ENCODE results near the gene PDZD2. TPM values are rescaled to one million over a fixed set of nuclear protein-coding genes. Genes with fewer than 3 reads are reported as not detected.

The PDZD2 gene
- total RNA-seq, 2 experiments from 2014 or later, result 1.3 to 1.8 TPM

DNA sequence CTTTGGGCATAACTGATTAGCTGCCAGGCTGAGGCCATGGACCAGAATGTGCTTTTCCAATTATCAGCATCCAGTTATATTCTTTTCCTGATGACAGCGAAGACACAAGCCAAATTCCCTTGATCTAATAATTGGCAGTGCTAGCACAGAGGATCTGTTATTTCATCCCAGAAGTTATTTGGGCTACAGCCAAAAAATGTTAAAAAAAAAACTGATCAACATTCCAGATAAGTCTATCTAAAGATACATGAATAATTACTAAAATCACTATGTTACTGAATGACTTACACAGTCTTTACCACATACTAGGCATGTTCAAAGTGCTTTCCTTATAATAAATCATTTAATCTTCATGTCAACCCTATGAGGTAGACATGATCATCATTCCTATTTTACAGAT, 13.5 kb upstream of the PDZD2 start:
- TF ChIP-seq, protein P1, sequence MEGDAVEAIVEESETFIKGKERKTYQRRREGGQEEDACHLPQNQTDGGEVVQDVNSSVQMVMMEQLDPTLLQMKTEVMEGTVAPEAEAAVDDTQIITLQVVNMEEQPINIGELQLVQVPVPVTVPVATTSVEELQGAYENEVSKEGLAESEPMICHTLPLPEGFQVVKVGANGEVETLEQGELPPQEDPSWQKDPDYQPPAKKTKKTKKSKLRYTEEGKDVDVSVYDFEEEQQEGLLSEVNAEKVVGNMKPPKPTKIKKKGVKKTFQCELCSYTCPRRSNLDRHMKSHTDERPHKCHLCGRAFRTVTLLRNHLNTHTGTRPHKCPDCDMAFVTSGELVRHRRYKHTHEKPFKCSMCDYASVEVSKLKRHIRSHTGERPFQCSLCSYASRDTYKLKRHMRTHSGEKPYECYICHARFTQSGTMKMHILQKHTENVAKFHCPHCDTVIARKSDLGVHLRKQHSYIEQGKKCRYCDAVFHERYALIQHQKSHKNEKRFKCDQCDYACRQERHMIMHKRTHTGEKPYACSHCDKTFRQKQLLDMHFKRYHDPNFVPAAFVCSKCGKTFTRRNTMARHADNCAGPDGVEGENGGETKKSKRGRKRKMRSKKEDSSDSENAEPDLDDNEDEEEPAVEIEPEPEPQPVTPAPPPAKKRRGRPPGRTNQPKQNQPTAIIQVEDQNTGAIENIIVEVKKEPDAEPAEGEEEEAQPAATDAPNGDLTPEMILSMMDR (IDR thresholded peaks at IDR 0.05), result no peak
- no peak overlapping the region for H3K27ac ChIP-seq (ENCODE audit: low read depth in 1 of 2, low read length in 2 of 2)
- H3K36me3 Mint-ChIP-seq (ENCODE audit: low read depth), result no peaks in the 10 kb centered on the region
- H3K9me3 Mint-ChIP-seq, result no peaks in the 10 kb centered on the region
- DNase-seq, result no peak
- no peak overlapping the region for H3K27ac Mint-ChIP-seq
- H3K36me3 ChIP-seq (ENCODE audit: insufficient read depth, low read length), result no peaks in the 10 kb centered on the region
- no peak overlapping the region for H3K4me3 ChIP-seq (ENCODE audit: low read length)
- no peaks in the 10 kb centered on the region for H3K4me1 Mint-ChIP-seq (ENCODE audit: low read depth)
- POLR2A ChIA-PET, result no interaction called here
- H3K4me1 ChIP-seq (ENCODE audit: insufficient read depth, low read length), result no peaks in the 10 kb centered on the region
- intact Hi-C loops (cut with DNase I, micrococcal nuclease), result no loop called here
- CTCF ChIA-PET, result no interaction called here
- H3K27me3 Mint-ChIP-seq, result peaks cover 14% of the 10 kb centered on the region
- ATAC-seq (ENCODE audit: poor library complexity), result no peak
- H3K9me3 ChIP-seq (ENCODE audit: control insufficient read depth in 1 of 2, insufficient read depth in 1 of 2, low read length in 2 of 2), result no peaks in the 10 kb centered on the region
- H3K27me3 ChIP-seq (ENCODE audit: control insufficient read depth in 1 of 2, insufficient read depth in 2 of 2, low read length in 2 of 2), result peaks cover 0 to 3% of the 10 kb centered on the region in 2 experiments
- H3K4me3 Mint-ChIP-seq, result no peak overlapping the region

DNA sequence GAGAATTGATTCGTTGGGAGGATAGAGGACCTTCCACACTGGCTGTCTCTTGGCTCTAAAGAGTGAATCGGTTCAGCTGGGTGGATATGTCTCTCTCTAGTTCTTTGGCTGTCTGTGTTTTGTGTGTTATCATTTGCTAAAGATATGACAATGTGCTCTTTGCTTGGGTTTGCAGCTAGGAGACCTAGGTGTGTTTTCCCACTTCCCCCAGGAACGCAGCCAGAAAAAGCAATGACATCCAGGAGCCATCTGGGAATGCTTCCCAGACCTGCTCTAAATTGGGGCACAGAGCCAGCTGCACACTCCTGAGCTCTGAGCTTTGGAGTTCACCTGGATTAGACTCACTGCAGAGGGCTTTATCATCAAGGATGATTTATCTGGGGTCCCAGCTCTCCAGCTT, 12.8 kb upstream of the PDZD2 start:
- H3K4me1 ChIP-seq (ENCODE audit: insufficient read depth, low read length), result no peaks in the 10 kb centered on the region
- no peak for DNase-seq
- H3K9me3 ChIP-seq (ENCODE audit: control insufficient read depth in 1 of 2, insufficient read depth in 1 of 2, low read length in 2 of 2), result no peaks in the 10 kb centered on the region
- no peak overlapping the region for H3K4me3 ChIP-seq (ENCODE audit: low read length)
- ChIA-PET CTCF (no interaction called here), POLR2A (no interaction called here)
- no peak for ATAC-seq (ENCODE audit: poor library complexity)
- peaks cover 0 to 4% of the 10 kb centered on the region in 2 experiments for H3K27me3 ChIP-seq (ENCODE audit: control insufficient read depth in 1 of 2, insufficient read depth in 2 of 2, low read length in 2 of 2)
- Mint-ChIP-seq H3K27me3 (peaks cover 14% of the 10 kb centered on the region), H3K4me1 (ENCODE audit: low read depth) (no peaks in the 10 kb centered on the region), H3K4me3 (no peak overlapping the region), H3K27ac (no peak overlapping the region), H3K36me3 (ENCODE audit: low read depth) (no peaks in the 10 kb centered on the region), H3K9me3 (no peaks in the 10 kb centered on the region)
- TF ChIP-seq, protein P1 (IDR thresholded peaks at IDR 0.05), result no peak
- intact Hi-C loops (cut with DNase I, micrococcal nuclease), result no loop called here
- H3K36me3 ChIP-seq (ENCODE audit: insufficient read depth, low read length), result no peaks in the 10 kb centered on the region
- no peak overlapping the region for H3K27ac ChIP-seq (ENCODE audit: low read depth in 1 of 2, low read length in 2 of 2)

DNA sequence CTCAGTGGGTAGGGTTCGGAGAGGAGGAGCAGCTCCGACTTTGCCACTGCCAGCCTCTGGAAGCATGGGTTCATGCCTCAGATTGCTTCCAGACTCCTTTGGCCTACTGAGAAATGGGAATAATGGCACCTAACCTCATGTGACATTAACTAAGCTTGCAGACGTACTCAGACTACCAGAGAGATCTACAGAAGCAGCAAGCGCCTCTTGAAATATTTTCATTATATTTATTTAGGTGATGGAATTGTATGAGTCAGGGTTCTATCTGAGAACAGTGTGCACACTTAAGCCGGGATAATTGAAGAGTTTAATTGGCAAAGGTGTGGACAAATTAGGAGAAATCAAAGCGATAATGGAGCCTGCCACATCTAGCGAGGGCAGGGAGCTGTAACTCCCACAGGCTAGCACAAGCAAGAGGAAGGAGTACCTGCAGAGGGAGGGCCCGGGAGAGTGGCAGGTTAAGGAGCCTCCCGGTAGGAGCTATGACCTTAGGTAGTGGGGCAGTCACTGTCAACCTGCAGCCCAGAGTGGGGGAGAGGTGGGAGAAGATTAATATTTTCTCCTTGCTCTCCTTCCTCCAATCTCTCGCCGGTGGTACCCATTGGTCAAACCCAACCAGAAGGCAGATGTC, 12.2 kb upstream of the PDZD2 start:
- Histone ChIP-seq H3K36me3 (ENCODE audit: insufficient read depth, low read length) (no peaks in the 10 kb centered on the region), H3K27me3 (ENCODE audit: control insufficient read depth in 1 of 2, insufficient read depth in 2 of 2, low read length in 2 of 2) (peaks cover 0 to 4% of the 10 kb centered on the region in 2 experiments), H3K4me3 (ENCODE audit: low read length) (no peak overlapping the region), H3K9me3 (ENCODE audit: control insufficient read depth in 1 of 2, insufficient read depth in 1 of 2, low read length in 2 of 2) (no peaks in the 10 kb centered on the region), H3K4me1 (ENCODE audit: insufficient read depth, low read length) (no peaks in the 10 kb centered on the region), H3K27ac (ENCODE audit: low read depth in 1 of 2, low read length in 2 of 2) (no peak overlapping the region)
- ChIA-PET POLR2A (no interaction called here), CTCF (no interaction called here)
- DNase-seq (no peak), ATAC-seq (ENCODE audit: poor library complexity) (no peak)
- Mint-ChIP-seq H3K9me3 (no peaks in the 10 kb centered on the region), H3K27me3 (peaks cover 14% of the 10 kb centered on the region), H3K4me1 (ENCODE audit: low read depth) (no peaks in the 10 kb centered on the region), H3K4me3 (no peak overlapping the region), H3K36me3 (ENCODE audit: low read depth) (no peaks in the 10 kb centered on the region), H3K27ac (no peak overlapping the region)
- intact Hi-C loops (cut with DNase I, micrococcal nuclease), result no loop called here
- TF ChIP-seq, protein P1 (IDR thresholded peaks at IDR 0.05), result no peak
